Peyer's patch (tissue), 4 donors: ENCODE measurements around the gene TRIM26.

Source experiments
- CTCF ChIP-seq, 6 experiments: fragments of 450-650 bp in 4 of 6; fragments of 200-600 bp in 2 of 6; sonication (generic) in 1 of 6; IDR thresholded peaks; one replicate each; pipeline ENCODE4 v1.5.1; 2017 to 2019; ENCODE audit warnings: antibody characterized with exemption in 6 of 6, mild to moderate bottlenecking in 3 of 6, moderate library complexity in 1 of 6
- POLR2A ChIP-seq, 2 donors: fragments of 450-650 bp; IDR thresholded peaks; one replicate each; pipeline ENCODE4 v1.5.1; 2017; ENCODE audit warnings: antibody characterized with exemption in 2 of 2, mild to moderate bottlenecking in 2 of 2, moderate library complexity in 2 of 2

DNA sequence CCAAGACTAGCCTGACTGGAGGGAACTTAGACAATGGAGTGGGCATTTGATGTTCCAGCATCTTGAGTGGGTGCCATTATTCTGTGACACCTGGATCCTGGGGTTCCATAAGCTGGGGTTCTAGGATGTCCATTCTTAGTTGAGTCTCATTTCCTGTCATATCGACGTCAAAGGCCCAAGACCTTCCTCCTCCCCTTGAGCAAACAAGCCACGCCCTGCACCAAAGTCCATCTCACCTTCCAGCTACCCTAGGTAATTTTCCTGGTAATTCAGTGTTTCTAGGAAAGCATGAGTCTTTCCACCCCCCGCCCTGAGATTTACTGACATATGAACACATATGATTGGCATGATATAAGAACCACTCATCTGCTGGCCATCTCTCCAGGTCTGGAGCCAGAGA, 77.4 kb downstream of the TRIM26 start, which contains the start of gene TRIM40:
- TF ChIP-seq CTCF (IDR thresholded peaks at IDR 0.05) (no peak), POLR2A (IDR thresholded peaks at IDR 0.05) (peak in 1 of 2 donors; percentile 28)
